DMS53 treated with DMSO at 0.1 percent for 48 hours (cell line): Measurements from ENCODE around the gene CRYBG1.
"Not testable (repeated sequence)": the region's sequence is repeated elsewhere in the genome, so short reads cannot be mapped to it uniquely, and the experiment has no call there.

ENCODE experiments used
- DNase-seq: peaks from one replicate; lab custom pipeline; 2025; ENCODE audit not compliant: unreplicated experiment; lab: John Stamatoyannopoulos, UW

The CRYBG1 gene

GRCh38 chr6:106547601-106548453 lies 187.3 kb downstream of the CRYBG1 start:
- no peak for DNase-seq

GRCh38 chr6:106548926-106549455 lies 188.5 kb downstream of the CRYBG1 start:
- not testable (repeated sequence) for DNase-seq

GRCh38 chr6:106549521-106549920 lies 189.0 kb downstream of the CRYBG1 start:
- DNase-seq: no peak

DNA sequence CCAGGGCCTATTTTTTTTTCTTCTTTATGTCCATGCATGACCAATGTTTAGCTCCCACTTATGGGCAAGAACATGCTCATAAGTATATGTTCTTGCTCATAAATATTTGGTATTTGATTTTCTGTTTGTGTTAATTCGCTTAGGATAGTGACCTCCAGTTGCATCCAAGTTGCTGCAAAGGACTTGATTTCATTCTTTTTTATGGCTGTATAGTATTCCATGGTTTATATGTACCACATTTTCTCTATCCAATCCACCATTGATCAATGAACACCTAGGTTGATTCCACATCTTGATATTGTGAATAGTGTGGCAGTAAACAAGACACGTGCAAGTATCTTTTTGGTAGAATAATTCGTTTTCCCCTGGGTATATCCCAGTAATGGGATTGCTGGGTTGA lies 190.6 kb downstream of the CRYBG1 start:
- DNase-seq: no peak

- no peak for DNase-seq
Observed at GRCh38 chr6:106553440-106553839, 192.9 kb downstream of the CRYBG1 start.

GRCh38 chr6:106555767-106556166 lies 195.2 kb downstream of the CRYBG1 start:
- DNase-seq: no peak

DNA sequence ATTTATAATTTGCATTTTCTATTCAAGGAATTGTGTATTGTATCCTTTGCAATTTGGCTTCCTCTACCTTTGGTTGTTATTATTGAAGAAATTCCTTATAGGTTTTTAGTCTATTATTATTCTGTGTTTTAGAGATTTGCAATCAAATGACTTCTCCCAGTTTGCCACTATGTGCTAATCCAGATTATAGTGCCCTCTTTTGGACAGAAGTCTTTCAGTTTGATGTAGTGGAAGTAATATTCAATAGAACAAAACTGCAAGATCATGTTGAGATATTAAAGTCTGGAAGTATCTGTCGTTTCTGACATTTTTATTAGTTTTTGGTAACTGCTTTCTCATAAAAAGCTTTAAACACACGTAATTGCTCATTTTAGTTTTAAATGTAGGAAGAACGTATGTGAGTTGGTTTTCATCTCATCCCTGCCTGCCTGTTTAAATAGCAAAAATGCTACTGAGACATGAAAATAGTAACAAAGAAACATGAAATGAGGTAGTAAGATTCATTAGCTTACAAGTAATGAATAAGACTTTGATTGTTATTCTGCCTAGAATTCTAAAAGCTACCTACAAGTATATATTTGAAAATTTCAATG lies 195.9 kb downstream of the CRYBG1 start:
- DNase-seq: no peak

DNA sequence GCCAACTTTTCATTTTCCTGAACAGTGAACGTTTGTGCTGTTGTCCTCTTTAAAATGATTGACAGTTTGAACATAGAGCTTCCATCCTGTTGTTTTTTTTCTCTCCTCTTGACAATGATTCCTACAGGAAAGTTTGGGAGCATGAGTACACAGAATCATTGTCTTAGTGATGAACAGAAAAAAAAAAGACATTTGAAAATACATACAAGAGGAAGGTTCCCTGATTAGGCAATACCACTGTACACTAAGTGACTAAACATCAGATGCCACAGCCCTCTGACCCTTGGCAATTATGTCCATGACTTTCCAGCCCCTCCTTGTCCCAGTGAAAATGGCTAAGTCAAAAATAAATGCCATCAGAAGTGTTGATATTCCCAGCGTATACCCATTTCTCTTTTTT lies 197.3 kb downstream of the CRYBG1 start:
- no peak for DNase-seq

DNA sequence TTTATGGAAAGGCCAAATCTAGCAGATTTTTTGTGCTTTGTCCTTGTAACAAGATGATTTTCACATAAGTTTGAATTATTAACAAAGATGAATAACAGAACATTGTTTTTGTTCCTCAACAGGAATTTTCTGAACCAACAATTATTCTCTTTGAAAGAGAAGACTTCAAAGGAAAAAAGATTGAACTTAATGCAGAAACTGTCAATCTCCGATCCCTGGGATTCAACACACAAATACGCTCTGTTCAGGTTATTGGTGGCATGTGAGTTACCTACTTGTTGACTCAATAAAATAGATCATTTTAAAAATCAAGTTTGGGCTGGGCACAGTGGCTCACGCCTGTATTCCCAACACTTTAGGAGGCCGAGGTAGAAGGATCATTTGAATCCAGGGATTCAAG lies 197.8 kb downstream of the CRYBG1 start:
- DNase-seq: no peak

- DNase-seq: not testable (repeated sequence)
Observed at GRCh38 chr6:106559659-106560058, 199.1 kb downstream of the CRYBG1 start.

- no peak for DNase-seq
Observed at GRCh38 chr6:106560996-106561685, 200.6 kb downstream of the CRYBG1 start.

DNA sequence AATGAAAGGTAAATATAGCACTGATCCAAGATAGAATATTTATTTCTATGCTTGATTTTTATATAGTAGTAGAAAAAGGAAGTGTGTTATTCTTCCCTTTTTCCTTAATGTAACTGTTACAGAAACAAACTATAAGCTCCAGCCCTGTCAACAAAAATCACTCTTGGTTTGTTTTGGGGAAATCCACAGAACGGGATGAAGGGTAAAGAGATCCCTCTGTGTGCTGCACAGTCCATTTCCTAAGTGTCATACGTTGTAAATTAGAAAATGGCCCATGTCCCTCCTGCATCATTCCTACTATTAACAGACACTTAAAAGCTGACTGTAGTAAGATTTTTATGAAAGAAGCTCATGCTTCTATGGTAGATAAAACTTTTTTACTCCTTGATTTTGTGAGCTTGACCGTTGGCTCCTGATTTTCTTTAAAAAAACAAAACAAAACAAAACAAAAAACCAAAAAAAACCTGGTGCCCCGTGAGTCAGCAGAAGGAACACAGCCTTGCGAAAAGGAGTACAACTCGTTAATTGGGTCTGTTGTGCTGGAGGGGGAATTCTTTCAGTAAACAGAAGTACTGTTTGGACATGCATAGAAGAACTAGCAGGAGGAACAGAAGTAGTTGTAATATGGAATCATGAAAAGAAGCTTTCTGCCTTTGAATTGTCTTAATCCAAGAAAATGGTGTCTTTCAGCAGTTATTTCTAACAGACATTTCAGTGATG lies 201.3 kb downstream of the CRYBG1 start:
- no peak for DNase-seq

- DNase-seq: no peak
Observed at GRCh38 chr6:106563614-106564013, 203.1 kb downstream of the CRYBG1 start.

GRCh38 chr6:106564476-106564875 lies 204.0 kb downstream of the CRYBG1 start:
- no peak for DNase-seq

DNA sequence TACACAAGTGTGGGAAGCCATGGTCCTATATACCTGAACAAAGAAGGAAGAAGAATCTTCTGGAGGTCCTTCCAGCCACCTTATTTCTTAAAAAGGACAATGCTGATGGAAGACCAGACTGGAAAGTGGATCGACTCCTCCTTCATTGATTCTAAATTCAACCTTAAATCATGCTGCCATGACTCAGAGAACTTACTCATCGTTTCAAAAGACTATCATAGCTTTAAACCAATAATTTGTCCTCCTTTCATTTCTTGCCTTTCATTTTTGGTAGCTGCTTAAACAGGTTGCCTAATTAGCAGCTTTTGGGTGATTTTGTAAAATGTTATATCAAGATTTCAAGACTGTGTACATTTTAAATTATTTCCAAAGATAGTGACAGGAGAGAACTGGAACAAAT lies 208.0 kb downstream of the CRYBG1 start:
- DNase-seq: no peak

DNA sequence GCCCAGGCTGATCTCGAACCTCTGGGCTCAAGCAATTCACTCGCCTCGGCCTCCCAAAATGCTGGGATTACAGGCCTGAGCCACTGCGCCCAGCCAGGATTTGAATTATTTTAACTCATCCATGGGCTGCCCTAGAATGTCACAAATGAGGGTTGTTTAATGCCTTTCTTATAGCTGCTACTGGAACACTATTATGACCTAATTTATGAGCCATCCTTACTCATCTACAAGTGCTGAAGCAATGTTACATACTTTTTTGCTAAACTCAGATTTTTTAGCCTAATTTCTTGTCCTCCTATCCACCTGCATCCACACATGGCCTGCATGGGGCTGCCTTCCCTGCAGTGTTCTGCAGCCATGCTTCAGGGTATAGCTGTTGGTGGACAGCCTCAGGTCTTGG lies 208.9 kb downstream of the CRYBG1 start:
- DNase-seq: no peak

DNA sequence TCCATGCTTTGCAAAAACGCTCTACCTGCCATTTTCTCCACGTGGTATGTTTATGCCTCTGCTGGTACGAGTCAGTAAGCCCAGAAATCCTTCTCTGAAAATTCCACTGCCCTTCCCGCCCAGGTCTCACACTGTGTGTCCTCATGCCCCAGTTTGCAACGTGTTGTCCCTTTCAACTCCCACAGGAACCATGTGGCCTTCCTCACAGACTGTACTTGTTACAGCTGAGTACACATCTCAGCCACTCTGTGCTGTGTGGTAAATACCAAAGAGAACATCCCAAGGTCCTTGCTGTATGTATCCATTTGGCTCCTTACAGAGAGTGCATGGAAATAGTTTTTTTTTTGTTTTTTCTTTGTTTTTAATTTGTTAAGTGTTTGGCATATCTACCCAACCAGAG lies 211.9 kb downstream of the CRYBG1 start:
- no peak for DNase-seq

DNA sequence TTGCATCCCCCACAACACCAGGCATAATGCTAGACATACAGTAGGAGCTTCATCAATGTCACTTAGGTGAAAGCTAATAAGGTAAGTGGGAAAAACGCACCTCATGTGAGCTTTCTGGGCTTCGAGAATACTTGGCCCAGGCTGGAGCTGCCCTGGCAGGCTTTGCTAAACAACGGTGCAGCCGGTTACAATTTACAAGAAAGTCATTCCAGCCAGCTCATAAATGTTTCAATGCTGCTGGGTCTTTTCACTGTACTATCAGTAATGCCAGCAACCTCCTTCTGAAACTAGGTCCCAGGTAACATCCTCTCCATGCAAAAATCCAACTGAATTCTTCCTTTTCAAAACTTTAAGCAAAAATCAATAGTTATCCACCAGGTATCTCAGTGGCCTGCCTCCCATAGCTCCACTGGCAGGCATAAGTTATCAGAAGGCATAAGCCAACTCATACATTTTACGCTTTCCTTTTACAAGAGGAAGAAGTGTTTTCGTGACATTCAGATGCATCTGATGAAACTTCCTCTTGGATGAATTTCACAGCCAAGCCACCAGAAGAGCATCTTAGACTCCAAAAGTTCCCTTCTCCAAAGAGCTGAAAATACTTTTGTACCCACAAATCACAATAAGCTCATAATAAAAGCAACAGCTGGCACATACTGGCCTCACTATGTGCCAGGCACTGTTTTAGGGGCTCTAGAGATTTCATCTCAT lies 212.5 kb downstream of the CRYBG1 start:
- DNase-seq: no peak

GRCh38 chr6:106574741-106575458 lies 214.4 kb downstream of the CRYBG1 start:
- no peak for DNase-seq

- DNase-seq: no peak
Observed at GRCh38 chr6:106579281-106579680, 218.8 kb downstream of the CRYBG1 start.
